ENCODE data around the gene ZNF85. TPM values are rescaled to one million over a fixed set of nuclear protein-coding genes. Genes with fewer than 3 reads are reported as not detected.
"Not testable (repeated sequence)": the region's sequence is repeated elsewhere in the genome, so short reads cannot be mapped to it uniquely, and the experiment has no call there.

The ZNF85 gene
- total RNA-seq, 2 experiments from 2014 or later = 24.6 to 24.7 TPM

- DNase-seq; POLR2A ChIA-PET; H3K4me1 Mint-ChIP-seq (ENCODE audit: low read depth); H3K4me3 Mint-ChIP-seq; H3K27ac Mint-ChIP-seq; CTCF ChIA-PET; H3K27me3 Mint-ChIP-seq (ENCODE audit: low read depth); H3K36me3 Mint-ChIP-seq (ENCODE audit: low read depth); ATAC-seq: not testable (repeated sequence)
- H3K9me3 Mint-ChIP-seq (ENCODE audit: insufficient read depth) = peaks cover 13% of the 10 kb centered on the region
Measured at GRCh38 chr19:20992788-20993187, 69.7 kb downstream of the ZNF85 start.

GRCh38 chr19:20999731-21000352 is 76.8 kb downstream of the ZNF85 start:
- ATAC-seq (peak; percentile 100), DNase-seq (peak; percentile 94)
- Mint-ChIP-seq H3K4me3 (peak overlapping the region; percentile 95), H3K36me3 (ENCODE audit: low read depth) (peaks cover 32% of the 10 kb centered on the region), H3K9me3 (ENCODE audit: insufficient read depth) (peaks cover 27% of the 10 kb centered on the region), H3K27ac (peak overlapping the region; percentile 96), H3K4me1 (ENCODE audit: low read depth) (peaks cover 27% of the 10 kb centered on the region), H3K27me3 (ENCODE audit: low read depth) (no peaks in the 10 kb centered on the region)
- ChIA-PET CTCF (interaction anchor here (0.6 to 1.4 kb wide), 6 partner anchors 9 to 922 kb away, joined by 3 to 4 read pairs (median 3); partner anchors contain the start of genes ZNF430 and ZNF90), POLR2A (interaction anchor here (0.6 to 2.2 kb wide), 25 partner anchors 10 to 1178 kb away, joined by 3 to 27 read pairs (median 5); partner anchors contain the start of genes ZNF100, ZNF253, ZNF429 and ZNF43)

Other genes starting within 250 kb of the ZNF85 start
- 10 to 100 TPM; 18.1 to 18.5 TPM for gene ZNF66, start 146.9 kb upstream of the ZNF85 start, total RNA-seq
- 10 to 100 TPM; 22.0 to 25.5 TPM for gene ZNF430, start 97.4 kb downstream of the ZNF85 start, total RNA-seq
- gene ZNF714, start 159.0 kb downstream of the ZNF85 start, total RNA-seq = 10 to 100 TPM; 18.5 to 20.0 TPM
- 10 to 100 TPM; 22.6 to 23.9 TPM for gene ZNF431, start 218.8 kb downstream of the ZNF85 start, total RNA-seq